K562 (cell line): ENCODE results near the gene ETS1. TPM values are rescaled to one million over a fixed set of nuclear protein-coding genes. Genes with fewer than 3 reads are reported as not detected.

Experiments
- ATAC-seq: fragments of 200-7000 bp; cut with Tn5 transposase; 3 replicates; pipeline ENCODE4 v1.9.1; 2020; ENCODE audit warnings: moderate library complexity
- BruUV-seq: library from RNA; stranded (reverse); fragments of 400-500 nt; replicated peaks from 2 replicates; lab custom pipeline; 2021; lab: Mats Ljungman, UMichigan
- CTCF ChIA-PET: fragments of 300-600 bp; formaldehyde crosslinking; extraction: SDS; loops from one replicate; lab custom pipeline; 2021; ENCODE audit warnings: low intra/inter-chr PET ratio; lab: Yijun Ruan, JAX
- POLR2A ChIA-PET: fragments of 300-600, 350-650 bp; sonication (Branson Sonifier 250); formaldehyde crosslinking; extraction: SDS; loops from one replicate; lab custom pipeline; 2021; ENCODE audit warnings: antibody characterized with exemption, inconsistent platforms; lab: Yijun Ruan, JAX
- DNase-seq, 4 experiments: peaks; one replicate each; pipeline versions ENCODE4 v3.0.0 to v3.0.0-alpha.2; 2011 to 2018; ENCODE audit warnings: low spot score in 3 of 4, mixed read lengths in 3 of 4; ENCODE audit errors: extremely low read depth in 1 of 4
- FAIRE-seq: peaks from 2 replicates; lab custom pipeline; 2011; peaks lifted over from hg19 to GRCh38; lab: Jason Lieb, UNC
- H2AFZ ChIP-seq: 2 replicates; pipeline ENCODE4 v1.6.0; 2011; ENCODE audit warnings: low read depth, low read length, control low read depth, inconsistent platforms
- H3K27ac ChIP-seq: fragments of 200-600 bp; 3 replicates; pipeline ENCODE4 v1.8.0; 2011; ENCODE audit warnings: low read depth, mild to moderate bottlenecking, control low read depth, inconsistent platforms, low read length, moderate library complexity, mixed read lengths; ENCODE audit errors: extremely low read depth
- H3K27me3 ChIP-seq, 2 experiments: fragments of 300-600 bp in 1 of 2; 2 replicates in 1 of 2; 3 replicates in 1 of 2; pipeline versions ENCODE4 v1.6.0 to v1.8.0; 2011; ENCODE audit warnings: inconsistent platforms in 2 of 2, low read length in 2 of 2, mild to moderate bottlenecking in 1 of 2, mixed read lengths in 1 of 2, moderate library complexity in 1 of 2; ENCODE audit not compliant: control insufficient read depth in 2 of 2, insufficient read depth in 2 of 2
- H3K36me3 ChIP-seq: fragments of 300-600 bp; 3 replicates; pipeline ENCODE4 v1.8.0; 2011; ENCODE audit warnings: mild to moderate bottlenecking, low read length, inconsistent platforms; ENCODE audit not compliant: control insufficient read depth, insufficient read depth
- H3K4me1 ChIP-seq, 2 experiments: fragments of 200-600 bp in 1 of 2; replicated peaks in 1 of 2; 2 replicates in 1 of 2; 3 replicates in 1 of 2; pipeline versions ENCODE4 v1.5.1 to v1.8.0; 2011; ENCODE audit warnings: inconsistent platforms in 2 of 2, low read length in 2 of 2, mild to moderate bottlenecking in 1 of 2, mixed read lengths in 1 of 2, moderate library complexity in 1 of 2; ENCODE audit not compliant: control insufficient read depth in 2 of 2, insufficient read depth in 2 of 2
- H3K4me2 ChIP-seq: 2 replicates; pipeline ENCODE4 v1.6.1; 2011; ENCODE audit warnings: low read length, control low read depth, inconsistent platforms, mixed read lengths; ENCODE audit not compliant: insufficient read depth
- H3K4me3 ChIP-seq: fragments of 200-600 bp; sonication (generic), shearing (Covaris generic); 2 replicates; pipeline ENCODE4 v1.5.1; 2016; ENCODE audit warnings: control low read depth, inconsistent platforms
- H3K79me2 ChIP-seq: fragments of 200-600 bp; 3 replicates; pipeline ENCODE4 v1.8.0; 2011; ENCODE audit warnings: low read length, inconsistent platforms; ENCODE audit not compliant: control insufficient read depth, insufficient read depth
- H3K9ac ChIP-seq, 2 experiments: 2 replicates each; pipeline versions ENCODE4 v1.6.0 to v1.6.1; 2011; ENCODE audit warnings: low read depth in 2 of 2, low read length in 2 of 2, control low read depth in 1 of 2, inconsistent platforms in 1 of 2, mild to moderate bottlenecking in 1 of 2, mixed read lengths in 1 of 2; ENCODE audit not compliant: insufficient read depth in 1 of 2
- H3K9me1 ChIP-seq: one replicate; pipeline ENCODE4 v1.6.0; 2011; ENCODE audit warnings: inconsistent platforms, mild to moderate bottlenecking, low read length, moderate library complexity; ENCODE audit not compliant: control insufficient read depth, insufficient read depth
- H3K9me3 ChIP-seq: replicated peaks from 2 replicates; pipeline ENCODE4 v1.5.1; 2011; ENCODE audit warnings: low read depth, low read length, inconsistent platforms; ENCODE audit not compliant: control insufficient read depth, insufficient read depth
- H4K20me1 ChIP-seq: replicated peaks from 2 replicates; pipeline ENCODE4 v1.6.1; 2011; ENCODE audit warnings: low read length, inconsistent platforms, mixed read lengths; ENCODE audit not compliant: control insufficient read depth, insufficient read depth
- CEBPG ChIP-seq, 3 experiments: fragments of 200-800 bp in 1 of 3; sonication (Bioruptor generic) in 1 of 3; sonication (generic) in 1 of 3; formaldehyde crosslinking in 1 of 3; IDR thresholded peaks in 2 of 3; conservative IDR thresholded peaks in 1 of 3; 2 replicates each; pipeline versions ENCODE4 v1.6.1 to v1.8.0; 2016 to 2022; ENCODE audit warnings: missing compliant biosample characterization in 2 of 3, missing genetic modification characterization in 2 of 3, mild to moderate bottlenecking in 1 of 3, missing genetic modification reagents in 1 of 3
- ZNF23 ChIP-seq: fragments of 250-450 bp; sonication (Bioruptor Pico); IDR thresholded peaks from 2 replicates; pipeline ENCODE4 v1.4.0; 2020; ENCODE audit warnings: mild to moderate bottlenecking
- in situ Hi-C: fragments of 300-500 bp; cut with MboI; formaldehyde crosslinking; loops from 4 replicates; pipeline ENCODE4 v1.15.0; 2018; ENCODE audit warnings: inconsistent platforms, mixed read lengths
- intact Hi-C: fragments of 100-400 bp; cut with micrococcal nuclease; formaldehyde crosslinking; loops from 2 replicates; pipeline ENCODE4 v1.14.2; 2022
- polyA plus RNA-seq, 8 experiments: library from polyadenylated mRNA; depleted of rRNA in 4 of 8; stranded (reverse) in 5 of 8; unstranded in 3 of 8; fragments of >200 nt; fragmentation: Nextera tagmentation in 2 of 8; fragmentation: Illumina TruSeq in 1 of 8; extraction: Ambion mirVana in 2 of 8; extraction: Trizol in 1 of 8; gene quantifications; 2 replicates each; pipeline versions ENCODE4 v1.2.1 to v1.2.3, GENCODE V29; 2011 to 2014; ENCODE audit warnings: inconsistent platforms in 1 of 8, missing spikeins in 1 of 8
- total RNA-seq, 7 experiments: library from RNA; depleted of rRNA in 6 of 7; stranded (reverse); fragments of >200 nt in 6 of 7; fragmentation: Illumina TruSeq in 2 of 7; extraction: Trizol in 2 of 7; gene quantifications; 2 replicates each; pipeline versions ENCODE4 v1.2.1 to v1.2.3, GENCODE V29; 2011 to 2021; ENCODE audit warnings: low replicate concordance in 1 of 7
- TF ChIP-seq, protein P1 (sequence below): fragments of 450-650 bp; IDR thresholded peaks from 2 replicates; pipeline ENCODE4 v1.6.1; 2016; ENCODE audit warnings: mild to moderate bottlenecking
- TF ChIP-seq, protein P2 (sequence below): fragments of 250-450 bp; sonication (Bioruptor Pico); IDR thresholded peaks from 2 replicates; pipeline ENCODE4 v1.5.0; 2021

ETS1 gene
- total and polyA plus RNA-seq, 9 of the 15 experiments (the other 6 are each of a cell fraction or from before 2014, with no cell fraction given) = 0.04 to 1.4 (median 0.23) TPM

DNA sequence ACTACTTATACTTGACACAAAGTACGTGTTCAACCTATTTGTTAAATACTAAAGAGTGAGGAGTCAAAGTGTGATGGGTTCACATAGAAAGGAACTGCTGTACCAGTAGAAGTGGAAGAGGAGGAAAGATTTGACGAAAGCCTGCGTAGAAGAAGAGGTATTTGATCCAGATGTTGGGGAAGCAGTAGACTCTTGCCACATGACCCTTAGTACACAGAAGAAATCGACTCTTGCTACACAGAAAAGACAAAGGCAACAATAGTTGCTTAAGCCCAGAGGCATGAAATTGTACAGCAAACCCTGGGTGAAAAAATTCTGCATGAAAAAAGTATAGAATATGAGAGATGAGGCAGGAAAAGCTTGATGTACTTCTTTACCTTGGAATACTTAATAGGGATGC, 152.9 kb downstream of the ETS1 start (continued):
- TF ChIP-seq, protein P1, sequence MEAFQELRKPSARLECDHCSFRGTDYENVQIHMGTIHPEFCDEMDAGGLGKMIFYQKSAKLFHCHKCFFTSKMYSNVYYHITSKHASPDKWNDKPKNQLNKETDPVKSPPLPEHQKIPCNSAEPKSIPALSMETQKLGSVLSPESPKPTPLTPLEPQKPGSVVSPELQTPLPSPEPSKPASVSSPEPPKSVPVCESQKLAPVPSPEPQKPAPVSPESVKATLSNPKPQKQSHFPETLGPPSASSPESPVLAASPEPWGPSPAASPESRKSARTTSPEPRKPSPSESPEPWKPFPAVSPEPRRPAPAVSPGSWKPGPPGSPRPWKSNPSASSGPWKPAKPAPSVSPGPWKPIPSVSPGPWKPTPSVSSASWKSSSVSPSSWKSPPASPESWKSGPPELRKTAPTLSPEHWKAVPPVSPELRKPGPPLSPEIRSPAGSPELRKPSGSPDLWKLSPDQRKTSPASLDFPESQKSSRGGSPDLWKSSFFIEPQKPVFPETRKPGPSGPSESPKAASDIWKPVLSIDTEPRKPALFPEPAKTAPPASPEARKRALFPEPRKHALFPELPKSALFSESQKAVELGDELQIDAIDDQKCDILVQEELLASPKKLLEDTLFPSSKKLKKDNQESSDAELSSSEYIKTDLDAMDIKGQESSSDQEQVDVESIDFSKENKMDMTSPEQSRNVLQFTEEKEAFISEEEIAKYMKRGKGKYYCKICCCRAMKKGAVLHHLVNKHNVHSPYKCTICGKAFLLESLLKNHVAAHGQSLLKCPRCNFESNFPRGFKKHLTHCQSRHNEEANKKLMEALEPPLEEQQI = no peak
- TF ChIP-seq, protein P2, sequence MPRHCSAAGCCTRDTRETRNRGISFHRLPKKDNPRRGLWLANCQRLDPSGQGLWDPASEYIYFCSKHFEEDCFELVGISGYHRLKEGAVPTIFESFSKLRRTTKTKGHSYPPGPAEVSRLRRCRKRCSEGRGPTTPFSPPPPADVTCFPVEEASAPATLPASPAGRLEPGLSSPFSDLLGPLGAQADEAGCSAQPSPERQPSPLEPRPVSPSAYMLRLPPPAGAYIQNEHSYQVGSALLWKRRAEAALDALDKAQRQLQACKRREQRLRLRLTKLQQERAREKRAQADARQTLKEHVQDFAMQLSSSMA (CRISPR knock-in tag) = no peak

DNA sequence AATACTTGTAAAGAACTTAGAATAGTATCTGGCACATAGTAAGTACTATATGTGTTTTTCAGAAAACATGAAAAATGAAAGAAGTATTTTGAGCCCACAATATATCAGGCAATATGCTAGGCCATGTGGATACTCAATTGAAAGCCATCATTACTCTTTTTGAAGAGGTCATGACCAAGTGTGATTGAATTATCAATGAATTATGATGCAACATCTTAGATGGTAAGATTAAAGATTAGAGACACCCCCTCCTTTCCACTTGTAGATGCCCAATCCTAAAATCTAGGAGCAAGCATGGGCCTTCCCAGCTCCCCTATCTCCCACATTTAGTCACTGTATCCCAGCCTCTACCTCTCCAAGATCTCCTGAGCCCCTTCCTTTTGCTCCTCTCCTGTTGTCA, 154.4 kb downstream of the ETS1 start:
- FAIRE-seq = no peak
- Histone ChIP-seq H3K9ac (no peak overlapping the region), H3K36me3 (no peaks in the 10 kb centered on the region), H3K4me2 (no peak overlapping the region), H3K4me1 (no peaks in the 10 kb centered on the region), H3K27me3 (no peaks in the 10 kb centered on the region), H2AFZ (no peak overlapping the region), H3K27ac (no peak overlapping the region), H3K9me1 (no peaks in the 10 kb centered on the region), H3K4me3 (no peak overlapping the region), H3K9me3 (no peaks in the 10 kb centered on the region), H4K20me1 (no peaks in the 10 kb centered on the region), H3K79me2 (no peaks in the 10 kb centered on the region)
- intact Hi-C loops = no loop called here
- CTCF ChIA-PET = no interaction called here
- in situ Hi-C loops = no loop called here
- TF ChIP-seq ZNF23 (CRISPR knock-in tag) (no peak), CEBPG (CRISPR knock-in tag; IDR thresholded peaks at IDR 0.05) (no peak), CEBPG (tag; conservative IDR thresholded peaks at IDR 0.05 in 1 of 2, IDR thresholded peaks at IDR 0.05 in 1 of 2) (peak in 1 of 2 experiments; percentile 61; a peak in 1 of 4 replicates)
- POLR2A ChIA-PET = no interaction called here
- no TSS peak for BruUV-seq
- no peak for ATAC-seq
- no peak for DNase-seq
